Measurements from ENCODE around the gene HKDC1.

DNA sequence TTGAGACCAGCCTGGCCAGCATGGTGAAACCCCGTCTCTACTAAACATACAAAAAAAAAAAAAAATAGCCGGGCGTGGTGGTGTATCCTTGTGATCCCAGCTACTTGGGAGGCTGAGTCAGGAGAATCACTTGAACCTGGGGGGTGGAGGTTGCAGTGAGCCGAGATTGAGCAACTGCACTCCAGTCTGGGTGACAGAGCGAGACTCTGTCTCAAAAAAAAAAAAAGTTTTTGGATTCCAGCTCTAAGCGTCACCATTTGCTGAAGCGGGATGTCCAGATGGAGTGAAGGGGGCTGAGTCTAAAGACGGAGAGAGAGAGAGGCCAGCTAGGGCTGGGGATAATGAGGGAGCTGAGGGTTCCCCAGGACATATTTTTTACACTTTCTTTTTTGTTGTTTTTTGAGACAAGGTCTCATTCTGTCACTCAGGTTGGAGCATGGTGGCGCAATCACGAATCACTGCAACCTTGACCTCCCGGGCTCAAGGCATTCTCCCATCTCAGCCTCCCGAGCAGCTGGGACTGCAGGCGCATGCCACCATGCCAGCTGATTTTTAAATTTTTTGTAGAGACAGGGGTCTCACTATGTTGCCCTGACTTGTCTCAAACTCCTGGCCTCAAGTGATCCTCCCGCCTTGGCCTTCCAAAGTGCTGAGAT, 48.8 kb downstream of the HKDC1 start:
- no peak for TF ChIP-seq EZH2phosphoT487 (IDR thresholded peaks at IDR 0.05; ENCODE audit: insufficient read depth, low read depth)
- TF ChIP-seq EZH2 (IDR thresholded peaks at IDR 0.05; ENCODE audit: insufficient read depth, poor library complexity, severe bottlenecking): no peak

All from GM23248 (cell line).